OCI-LY7 (cell line): ENCODE results near the gene GTF3C4.

Source experiments
- EZH2phosphoT487 ChIP-seq: fragments of 200-600 bp; sonication (generic); IDR thresholded peaks from 2 replicates; pipeline ENCODE4 v1.6.1; 2018; ENCODE audit warnings: low read depth, borderline replicate concordance, mild to moderate bottlenecking, mixed run types, antibody characterized with exemption, low read length, moderate library complexity, mixed read lengths
- TF ChIP-seq, protein P1 (sequence below): fragments of 200-600 bp; sonication (generic); conservative IDR thresholded peaks from 2 replicates; pipeline ENCODE4 v1.5.1; 2014; ENCODE audit warnings: mild to moderate bottlenecking, antibody characterized with exemption, low read length, moderate library complexity, mixed read lengths

DNA sequence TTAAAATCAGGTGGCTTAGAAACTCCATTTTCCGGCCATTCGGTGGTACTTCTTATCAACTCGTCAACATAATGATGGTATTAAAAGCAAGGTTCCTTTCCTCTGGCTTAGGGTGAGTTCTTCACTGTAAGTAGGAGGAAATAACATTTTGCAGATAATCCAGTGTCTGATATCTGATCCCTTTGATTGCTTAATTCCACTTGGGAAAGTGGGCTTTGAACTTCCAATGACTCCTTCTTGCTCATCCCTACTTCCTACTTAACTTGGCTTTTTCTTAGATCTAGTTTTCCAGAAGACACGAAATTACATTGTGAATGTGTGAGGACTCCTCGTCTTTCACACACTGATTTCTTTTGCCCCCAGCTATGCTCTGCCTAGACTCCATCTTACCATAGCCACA lies 32.0 kb upstream of the GTF3C4 start:
- TF ChIP-seq, protein P1, sequence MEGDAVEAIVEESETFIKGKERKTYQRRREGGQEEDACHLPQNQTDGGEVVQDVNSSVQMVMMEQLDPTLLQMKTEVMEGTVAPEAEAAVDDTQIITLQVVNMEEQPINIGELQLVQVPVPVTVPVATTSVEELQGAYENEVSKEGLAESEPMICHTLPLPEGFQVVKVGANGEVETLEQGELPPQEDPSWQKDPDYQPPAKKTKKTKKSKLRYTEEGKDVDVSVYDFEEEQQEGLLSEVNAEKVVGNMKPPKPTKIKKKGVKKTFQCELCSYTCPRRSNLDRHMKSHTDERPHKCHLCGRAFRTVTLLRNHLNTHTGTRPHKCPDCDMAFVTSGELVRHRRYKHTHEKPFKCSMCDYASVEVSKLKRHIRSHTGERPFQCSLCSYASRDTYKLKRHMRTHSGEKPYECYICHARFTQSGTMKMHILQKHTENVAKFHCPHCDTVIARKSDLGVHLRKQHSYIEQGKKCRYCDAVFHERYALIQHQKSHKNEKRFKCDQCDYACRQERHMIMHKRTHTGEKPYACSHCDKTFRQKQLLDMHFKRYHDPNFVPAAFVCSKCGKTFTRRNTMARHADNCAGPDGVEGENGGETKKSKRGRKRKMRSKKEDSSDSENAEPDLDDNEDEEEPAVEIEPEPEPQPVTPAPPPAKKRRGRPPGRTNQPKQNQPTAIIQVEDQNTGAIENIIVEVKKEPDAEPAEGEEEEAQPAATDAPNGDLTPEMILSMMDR = no peak
- no peak for TF ChIP-seq EZH2phosphoT487
